GM23338 (cell line): Measurements from ENCODE around the gene IQCK. TPM values are rescaled to one million over a fixed set of nuclear protein-coding genes. Genes with fewer than 3 reads are reported as not detected.

Experiments
- ATAC-seq: fragments of 200-7000 bp; cut with Tn5 transposase; 3 replicates; pipeline ENCODE4 v1.9.1; 2020
- DNase-seq: peaks from one replicate; pipeline ENCODE4 v3.0.0-alpha.2; 2015; ENCODE audit warnings: low spot score
- H2AFZ ChIP-seq: fragments of 200-600 bp; sonication (generic); 2 replicates; pipeline ENCODE4 v1.8.0; 2016; ENCODE audit warnings: antibody characterized with exemption, mild to moderate bottlenecking, moderate library complexity
- H3F3A ChIP-seq: fragments of 200-600 bp; sonication (generic); replicated peaks from 2 replicates; pipeline ENCODE4 v1.8.0; 2017; ENCODE audit warnings: antibody characterized with exemption, mixed run types, low read depth
- H3K27ac ChIP-seq: fragments of 200-600 bp; sonication (generic); 2 replicates; pipeline ENCODE4 v1.6.1; 2016; ENCODE audit warnings: low read depth
- H3K27me3 ChIP-seq: fragments of 200-600 bp; sonication (generic); 2 replicates; pipeline ENCODE4 v1.8.0; 2016; ENCODE audit warnings: mild to moderate bottlenecking, mixed run types, moderate library complexity; ENCODE audit not compliant: insufficient read depth
- H3K36me3 ChIP-seq: fragments of 200-600 bp; sonication (generic); 2 replicates; pipeline ENCODE4 v1.8.0; 2016; ENCODE audit warnings: mild to moderate bottlenecking; ENCODE audit not compliant: insufficient read depth
- H3K4me1 ChIP-seq: fragments of 200-600 bp; sonication (generic); 2 replicates; pipeline ENCODE4 v1.8.0; 2016; ENCODE audit warnings: mild to moderate bottlenecking, moderate library complexity; ENCODE audit not compliant: insufficient read depth
- H3K4me2 ChIP-seq: fragments of 200-600 bp; sonication (generic); 2 replicates; pipeline ENCODE4 v1.7.1; 2017; ENCODE audit warnings: mixed run types
- H3K4me3 ChIP-seq: fragments of 200-600 bp; sonication (generic); 2 replicates; pipeline ENCODE4 v1.6.1; 2016; ENCODE audit warnings: mixed run types
- H3K79me2 ChIP-seq: fragments of 200-600 bp; sonication (generic); replicated peaks from 2 replicates; pipeline ENCODE4 v1.8.0; 2017; ENCODE audit warnings: mild to moderate bottlenecking; ENCODE audit not compliant: insufficient read depth
- H3K9me2 ChIP-seq: fragments of 200-600 bp; sonication (generic); 2 replicates; pipeline ENCODE4 v1.8.0; 2017; ENCODE audit not compliant: insufficient read depth
- H4K20me1 ChIP-seq: fragments of 200-600 bp; sonication (generic); replicated peaks from 2 replicates; pipeline ENCODE4 v1.8.0; 2017; ENCODE audit warnings: mild to moderate bottlenecking; ENCODE audit not compliant: insufficient read depth
- H3K27ac Mint-ChIP-seq: 2 replicates; pipeline ENCODE4 v1.8.0; 2020; ENCODE audit warnings: inconsistent platforms, mild to moderate bottlenecking, moderate library complexity, mixed read lengths
- H3K27me3 Mint-ChIP-seq: 3 replicates; pipeline ENCODE4 v1.8.0; 2022; ENCODE audit warnings: low read depth, mild to moderate bottlenecking, moderate library complexity, mixed read lengths, inconsistent platforms; ENCODE audit not compliant: insufficient read depth, poor library complexity
- H3K36me3 Mint-ChIP-seq: 3 replicates; pipeline ENCODE4 v1.8.0; 2021; ENCODE audit warnings: low read depth, mild to moderate bottlenecking, inconsistent platforms, moderate library complexity, mixed read lengths
- H3K4me1 Mint-ChIP-seq: 3 replicates; pipeline ENCODE4 v1.8.0; 2020; ENCODE audit warnings: mild to moderate bottlenecking, inconsistent platforms, mixed read lengths
- H3K4me3 Mint-ChIP-seq: 3 replicates; pipeline ENCODE4 v1.8.0; 2021; ENCODE audit warnings: moderate library complexity, mild to moderate bottlenecking, inconsistent platforms, mixed read lengths
- H3K9me3 Mint-ChIP-seq: 3 replicates; pipeline ENCODE4 v1.8.0; 2020; ENCODE audit warnings: moderate library complexity, mild to moderate bottlenecking, inconsistent platforms, mixed read lengths
- CREB1 ChIP-seq: fragments of 250-450 bp; sonication (Bioruptor Pico); IDR thresholded peaks from 2 replicates; pipeline ENCODE4 v1.5.0; 2020; ENCODE audit warnings: low read depth, mild to moderate bottlenecking, moderate library complexity
- CTCF ChIP-seq, 2 experiments: fragments of 200-600 bp in 1 of 2; sonication (generic) in 1 of 2; conservative IDR thresholded peaks; 2 replicates each; pipeline versions ENCODE4 v1.5.1 to v1.6.1; 2016 to 2017; ENCODE audit warnings: antibody characterized with exemption in 2 of 2, low read depth in 2 of 2, mild to moderate bottlenecking in 2 of 2, moderate library complexity in 1 of 2
- ETS1 ChIP-seq: IDR thresholded peaks from 2 replicates; pipeline ENCODE4 v1.6.1; 2016; ENCODE audit warnings: antibody characterized with exemption
- EZH2 ChIP-seq: fragments of 200-600 bp; sonication (generic); IDR thresholded peaks from one replicate; pipeline ENCODE4 v1.8.0; 2017; ENCODE audit warnings: antibody characterized with exemption, mild to moderate bottlenecking, low read depth; ENCODE audit not compliant: unreplicated experiment
- EZH2phosphoT487 ChIP-seq: fragments of 200-600 bp; sonication (generic); IDR thresholded peaks from one replicate; pipeline ENCODE4 v1.8.1; 2018; ENCODE audit warnings: antibody characterized with exemption; ENCODE audit not compliant: unreplicated experiment
- JUNB ChIP-seq: IDR thresholded peaks from one replicate; pipeline ENCODE4 v1.6.1; 2016; ENCODE audit warnings: antibody characterized with exemption; ENCODE audit not compliant: unreplicated experiment
- POLR2AphosphoS5 ChIP-seq: IDR thresholded peaks from 2 replicates; pipeline ENCODE4 v1.6.1; 2016; ENCODE audit warnings: antibody characterized with exemption, low read depth
- REST ChIP-seq: IDR thresholded peaks from one replicate; pipeline ENCODE4 v1.6.1; 2018; ENCODE audit warnings: antibody characterized with exemption; ENCODE audit not compliant: unreplicated experiment
- STAT1 ChIP-seq: IDR thresholded peaks from one replicate; pipeline ENCODE4 v1.6.1; 2016; ENCODE audit warnings: antibody characterized with exemption; ENCODE audit not compliant: unreplicated experiment
- ZNF114 ChIP-seq: fragments of 250-450 bp; sonication (Bioruptor Pico); IDR thresholded peaks from 2 replicates; pipeline ENCODE4 v1.5.0; 2020; ENCODE audit warnings: mild to moderate bottlenecking, moderate library complexity
- ZNF331 ChIP-seq: fragments of 250-450 bp; sonication (Bioruptor Pico); IDR thresholded peaks from 2 replicates; pipeline ENCODE4 v1.5.0; 2020; ENCODE audit warnings: low read depth, mild to moderate bottlenecking, moderate library complexity
- polyA plus RNA-seq: library from polyadenylated mRNA; unstranded; fragments of >200 nt; fragmentation: Nextera tagmentation; extraction: Ambion mirVana; gene quantifications from 2 replicates; pipeline ENCODE4 v1.2.1, GENCODE V29; 2016
- total RNA-seq: library from RNA; depleted of rRNA; stranded (reverse); fragments of >200 nt; shearing (Covaris generic); gene quantifications from 2 replicates; pipeline ENCODE4 v1.2.3, GENCODE V29; 2014

The IQCK gene
- total and polyA plus RNA-seq, 2 experiments from 2014 or later = 7.6 to 10.0 TPM

- no peak for TF ChIP-seq CREB1
- Histone ChIP-seq H2AFZ (no peak overlapping the region), H3K79me2 (no peaks in the 10 kb centered on the region), H4K20me1 (no peaks in the 10 kb centered on the region), H3K27ac (peak overlapping the region; percentile 77), H3K9me2 (no peaks in the 10 kb centered on the region), H3F3A (peaks cover 10% of the 10 kb centered on the region), H3K36me3 (no peaks in the 10 kb centered on the region; the same call in 1 of the 2 replicates), H3K4me3 (0 out of 2 replicates have a peak overlapping the region, but pooled peaks have one; percentile 3), H3K27me3 (no peaks in the 10 kb centered on the region), H3K4me2 (no peak overlapping the region; the same call in 1 of the 2 replicates), H3K4me1 (peaks cover 5% of the 10 kb centered on the region; the same call in 1 of the 2 replicates)
- Mint-ChIP-seq H3K27ac (peak overlapping the region; percentile 89), H3K4me1 (peaks cover 12% of the 10 kb centered on the region), H3K9me3 (peaks cover 32% of the 10 kb centered on the region), H3K4me3 (no peak overlapping the region), H3K27me3 (peaks cover 8% of the 10 kb centered on the region), H3K36me3 (peaks cover 25% of the 10 kb centered on the region)
- DNase-seq (peak; percentile 87), ATAC-seq (peak; percentile 91)
These were observed 86.7 kb downstream of the IQCK start for GRCh38 chr16:19804538-19805323.

- Histone ChIP-seq H3F3A (peaks cover 10% of the 10 kb centered on the region), H4K20me1 (no peaks in the 10 kb centered on the region), H3K27me3 (no peaks in the 10 kb centered on the region), H3K36me3 (no peaks in the 10 kb centered on the region; the same call in 1 of the 2 replicates), H3K79me2 (no peaks in the 10 kb centered on the region), H3K27ac (peak overlapping the region; percentile 63), H3K9me2 (no peaks in the 10 kb centered on the region), H3K4me1 (peaks cover 5% of the 10 kb centered on the region; the same call in 1 of the 2 replicates), H3K4me3 (no peak overlapping the region), H3K4me2 (no peak overlapping the region), H2AFZ (no peak overlapping the region)
- DNase-seq (peak; percentile 16), ATAC-seq (no peak)
- Mint-ChIP-seq H3K4me1 (peaks cover 12% of the 10 kb centered on the region), H3K36me3 (peaks cover 25% of the 10 kb centered on the region), H3K27ac (peak overlapping the region; percentile 89; the same call in 1 of the 2 replicates), H3K27me3 (peaks cover 8% of the 10 kb centered on the region), H3K4me3 (no peak overlapping the region), H3K9me3 (peaks cover 32% of the 10 kb centered on the region)
- TF ChIP-seq EZH2 (no peak), STAT1 (no peak), ZNF331 (CRISPR knock-in tag) (no peak), POLR2AphosphoS5 (no peak), JUNB (no peak), ETS1 (no peak), EZH2phosphoT487 (no peak), REST (no peak), CREB1 (no peak), ZNF114 (CRISPR knock-in tag) (no peak), CTCF (conservative IDR thresholded peaks at IDR 0.05; ENCODE audit: low read depth in 2 of 2) (no peak)
These were observed 87.5 kb downstream of the IQCK start for GRCh38 chr16:19805459-19806162.
